HG03135 (cell line): ENCODE data around the gene ETV3L.
A peak's percentile ranks its signal among the peaks of the same experiment; 100 is the strongest.

Experiments
- ATAC-seq: cut with Tn5 transposase; IDR thresholded peaks from one replicate; pipeline ENCODE4 v1.9.1; 2021; ENCODE audit warnings: mild to moderate bottlenecking, moderate library complexity; ENCODE audit not compliant: unreplicated experiment

The ETV3L gene

DNA sequence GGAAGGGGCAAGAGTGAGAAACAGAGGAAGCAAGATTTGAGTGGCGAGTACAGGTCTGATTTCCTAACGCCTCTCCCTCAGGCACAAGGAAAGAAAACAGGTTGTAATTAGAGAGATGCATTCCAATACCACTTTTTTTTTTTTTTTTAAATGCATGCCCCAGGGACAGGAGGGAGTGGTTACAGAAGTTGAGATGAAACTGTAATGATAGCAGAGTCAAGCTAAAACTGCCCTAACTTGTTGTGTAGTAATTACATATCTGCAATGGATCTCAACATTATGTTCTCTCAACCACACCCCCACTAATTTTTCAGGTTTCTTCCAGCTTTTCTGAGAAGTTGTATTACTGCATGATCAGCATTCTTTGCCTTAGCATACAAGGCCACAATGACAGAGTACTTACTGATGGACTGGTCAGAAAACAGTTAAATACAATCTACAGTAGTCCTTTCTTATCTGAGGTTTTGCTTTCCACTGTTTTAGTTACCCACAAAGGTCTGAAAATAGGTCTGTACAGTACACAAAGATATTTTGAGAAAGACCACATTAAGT lies 33.1 kb upstream of the ETV3L start:
- no peak for ATAC-seq

- no peak for ATAC-seq
These were observed 32.5 kb upstream of the ETV3L start for GRCh38 chr1:157132111-157132510.

- no peak for ATAC-seq
These were observed 31.7 kb upstream of the ETV3L start for GRCh38 chr1:157131281-157131680.

DNA sequence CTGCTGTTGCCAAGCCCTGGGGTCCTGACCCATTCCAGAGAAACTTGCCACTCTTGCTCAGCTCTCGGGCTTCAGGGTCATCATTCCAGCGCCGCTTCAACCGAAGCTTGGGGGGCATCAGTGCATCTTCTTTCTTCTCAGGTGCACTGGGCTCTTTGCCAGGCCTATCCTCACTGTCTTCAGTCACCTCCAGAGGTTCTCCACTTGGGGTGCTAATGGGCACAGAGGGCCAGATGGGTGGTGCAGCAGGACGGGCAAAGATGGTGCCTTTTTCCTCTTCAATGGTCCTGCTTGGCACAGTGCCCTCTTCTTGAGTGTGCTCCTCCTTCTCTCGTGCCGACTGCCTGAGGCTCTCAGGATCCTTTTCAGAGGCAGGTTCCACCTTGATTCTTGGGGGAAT lies 25.2 kb upstream of the ETV3L start:
- no peak for ATAC-seq

- no peak for ATAC-seq
These were observed 19.8 kb upstream of the ETV3L start for GRCh38 chr1:157119448-157119847.

- no peak for ATAC-seq
These were observed 19.4 kb upstream of the ETV3L start for GRCh38 chr1:157119008-157119407.

DNA sequence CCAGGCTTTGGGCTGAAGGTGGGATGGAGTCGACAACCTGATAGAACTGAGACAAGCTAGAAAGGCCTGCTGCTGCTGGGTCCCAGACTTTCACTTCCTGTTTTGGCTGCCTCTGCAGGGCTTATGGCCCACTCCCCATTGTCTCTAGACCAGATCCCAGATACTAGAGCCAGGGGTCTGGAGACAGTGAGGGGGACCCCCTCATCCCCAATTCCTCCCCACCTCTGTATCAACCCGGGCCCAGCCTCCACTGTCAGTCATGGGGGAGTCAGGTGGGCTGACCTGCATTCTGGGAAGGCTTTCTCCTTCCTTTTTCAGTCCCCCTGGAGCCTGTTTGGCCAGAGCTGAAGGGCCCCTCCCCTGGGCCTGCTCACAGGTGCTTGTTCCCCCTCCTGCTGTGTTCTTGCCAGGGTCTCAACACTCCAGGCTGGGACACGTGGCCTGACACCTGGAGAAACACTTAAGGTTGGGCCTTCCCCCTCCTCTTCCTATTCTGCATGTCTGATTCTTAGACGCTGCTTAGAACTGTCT lies 18.0 kb upstream of the ETV3L start:
- no peak for ATAC-seq

DNA sequence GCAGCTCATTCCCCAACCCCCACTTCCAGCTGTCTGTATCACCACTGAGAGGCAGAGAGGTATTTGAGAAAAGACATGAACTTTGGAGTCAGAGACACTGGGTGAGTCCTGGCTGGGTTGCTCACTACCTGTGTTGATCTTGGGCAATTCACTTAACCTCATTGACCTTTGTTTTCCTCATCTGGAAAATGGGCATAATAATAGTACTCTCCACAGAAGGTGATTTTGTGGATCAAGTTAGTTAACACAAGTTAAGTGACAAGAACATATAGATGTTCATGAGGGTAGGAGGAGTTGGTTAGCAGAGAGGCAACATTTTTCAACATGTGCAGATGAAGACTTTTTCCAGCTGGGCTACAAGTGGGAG lies 17.1 kb upstream of the ETV3L start:
- no peak for ATAC-seq

- no peak for ATAC-seq
These were observed 16.5 kb upstream of the ETV3L start for GRCh38 chr1:157115851-157116736.

DNA sequence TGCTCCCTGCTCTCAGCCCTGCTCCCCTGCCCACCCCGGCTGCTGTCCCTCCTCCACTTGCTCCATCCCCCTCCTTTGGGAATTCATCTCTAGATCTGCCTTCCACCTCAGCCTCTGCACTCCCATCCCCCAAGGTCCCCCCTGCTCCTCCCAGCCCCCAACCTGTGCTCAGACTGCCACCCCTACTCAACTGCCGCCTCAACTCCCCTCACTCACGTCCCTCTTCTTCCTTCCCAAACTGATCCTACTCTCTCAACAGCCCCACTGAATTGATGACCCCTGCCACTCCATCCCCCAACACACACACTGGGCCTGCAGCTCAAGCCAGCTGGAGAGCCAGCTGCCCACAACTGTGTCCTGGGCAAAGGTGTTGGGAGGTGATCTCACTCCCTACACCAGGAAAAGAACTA lies 15.8 kb upstream of the ETV3L start:
- ATAC-seq, result no peak

- ATAC-seq, result no peak
These were observed 14.8 kb upstream of the ETV3L start for GRCh38 chr1:157114183-157115121.

- no peak for ATAC-seq
These were observed 14.0 kb upstream of the ETV3L start for GRCh38 chr1:157113631-157114030.

- ATAC-seq, result no peak
These were observed 13.5 kb upstream of the ETV3L start for GRCh38 chr1:157113106-157113505.

- no peak for ATAC-seq
These were observed 12.7 kb upstream of the ETV3L start for GRCh38 chr1:157112186-157112867.

- no peak for ATAC-seq
These were observed 12.0 kb upstream of the ETV3L start for GRCh38 chr1:157111396-157112165.

- ATAC-seq, result no peak
These were observed 11.1 kb upstream of the ETV3L start for GRCh38 chr1:157110686-157111085.

DNA sequence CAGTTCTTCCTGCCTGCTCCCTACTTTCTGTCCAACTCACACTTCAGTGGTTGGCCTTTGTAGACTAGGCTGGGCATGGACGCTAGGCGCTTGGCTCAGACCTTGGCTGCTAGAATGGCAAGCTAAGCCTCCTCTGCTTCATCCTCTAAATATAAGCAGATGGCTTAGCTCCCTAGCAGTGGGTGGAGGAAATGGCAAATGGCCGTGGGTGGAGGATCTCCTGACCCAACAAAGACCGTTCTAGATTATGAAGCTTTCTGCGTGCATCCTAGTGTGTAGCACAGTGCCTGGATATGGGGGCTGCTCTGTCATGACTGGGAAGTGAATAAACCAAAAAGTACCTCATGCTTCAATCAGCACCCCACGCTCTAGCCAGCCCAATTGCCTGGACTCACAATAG lies 10.4 kb upstream of the ETV3L start:
- no peak for ATAC-seq

DNA sequence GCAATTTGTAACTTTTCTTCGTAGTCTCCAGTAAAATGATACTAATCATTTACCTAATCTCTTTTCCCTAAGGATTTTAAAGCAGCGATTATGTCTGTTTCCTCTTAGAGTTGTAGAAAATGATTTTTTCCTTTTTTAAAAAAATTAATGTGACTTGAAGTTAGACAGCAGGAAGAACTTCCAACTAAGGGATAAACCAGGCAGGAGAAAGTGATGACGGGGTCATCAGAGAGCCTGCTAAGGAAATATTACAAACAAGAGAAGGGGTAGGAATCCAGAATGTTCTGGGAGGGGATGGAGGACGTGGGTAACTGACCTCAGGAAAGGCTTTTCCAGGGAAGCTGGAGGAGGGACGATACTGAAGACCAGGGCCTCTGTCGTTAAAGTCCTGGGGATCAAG lies 8.8 kb upstream of the ETV3L start:
- ATAC-seq, result no peak

DNA sequence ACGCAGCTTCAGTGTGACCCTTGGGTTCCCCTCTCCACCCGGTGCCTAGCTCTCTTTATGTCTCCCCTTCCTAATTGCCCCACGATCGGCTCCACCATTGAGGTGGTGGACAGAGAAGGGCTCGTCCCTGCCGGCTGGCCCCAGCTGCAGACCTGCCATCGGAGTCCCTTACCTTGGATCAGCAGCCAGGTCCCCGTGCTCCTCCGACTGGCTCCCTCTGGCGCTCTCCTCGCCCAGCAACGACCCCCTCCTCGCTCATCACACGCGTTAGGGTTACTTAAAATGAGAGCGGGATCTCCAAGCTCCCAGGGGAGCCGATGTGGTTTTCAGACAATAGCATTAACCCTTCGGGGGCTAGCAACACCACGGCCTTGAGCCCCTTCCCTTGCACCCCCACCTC lies 8.1 kb upstream of the ETV3L start:
- ATAC-seq, result no peak

- ATAC-seq, result peak; percentile 17
These were observed 7.2 kb upstream of the ETV3L start for GRCh38 chr1:157106813-157107189.
